ELF-1 (cell line): Measurements from ENCODE around the gene APRT.
A peak's percentile ranks its signal among the peaks of the same experiment; 100 is the strongest.

ENCODE experiments used
- DNase-seq: peaks from one replicate; pipeline ENCODE4 v3.0.0-alpha.2; 2016; ENCODE audit warnings: low read depth, low spot score

Gene APRT

DNA sequence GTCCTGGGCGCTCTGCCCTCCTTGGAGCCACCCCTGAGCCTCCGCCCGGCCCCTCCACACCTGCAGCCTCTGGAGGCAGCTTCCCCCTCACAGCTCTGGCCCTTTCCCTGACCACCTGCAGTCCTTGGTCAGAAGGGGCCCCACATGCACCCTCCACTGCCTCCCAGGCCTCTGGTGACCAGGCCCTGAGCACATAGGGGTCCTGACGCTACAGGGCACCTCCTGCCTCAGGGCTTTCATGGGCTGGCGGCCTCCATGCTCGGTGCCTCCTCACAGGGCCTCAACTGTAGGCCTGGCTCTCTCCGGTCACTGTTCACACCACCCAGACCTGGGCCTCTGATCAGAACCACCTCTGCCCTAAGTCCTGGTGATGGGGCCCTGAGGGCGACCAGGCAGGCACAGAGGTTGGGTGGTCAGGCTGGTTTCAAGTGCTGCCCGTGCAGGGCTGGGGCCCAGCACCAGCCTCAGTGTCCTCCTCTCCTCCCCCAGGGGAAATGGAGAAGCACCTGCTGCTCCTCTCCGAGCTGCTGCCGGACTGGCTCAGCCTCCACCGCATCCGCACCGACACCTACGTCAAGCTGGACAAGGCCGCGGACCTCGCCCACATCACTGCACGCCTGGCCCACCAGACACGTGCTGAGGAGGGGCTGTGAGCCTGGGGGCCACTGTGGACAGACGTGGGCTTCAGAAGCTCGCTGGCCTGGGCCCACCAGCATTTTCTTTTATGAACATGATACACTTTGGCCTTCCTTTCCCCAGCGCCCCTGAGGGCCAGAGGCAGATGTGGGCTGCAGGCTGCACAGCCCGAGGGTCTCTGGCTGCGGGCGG, 3.9 kb downstream of the APRT start:
- DNase-seq = no peak

DNA sequence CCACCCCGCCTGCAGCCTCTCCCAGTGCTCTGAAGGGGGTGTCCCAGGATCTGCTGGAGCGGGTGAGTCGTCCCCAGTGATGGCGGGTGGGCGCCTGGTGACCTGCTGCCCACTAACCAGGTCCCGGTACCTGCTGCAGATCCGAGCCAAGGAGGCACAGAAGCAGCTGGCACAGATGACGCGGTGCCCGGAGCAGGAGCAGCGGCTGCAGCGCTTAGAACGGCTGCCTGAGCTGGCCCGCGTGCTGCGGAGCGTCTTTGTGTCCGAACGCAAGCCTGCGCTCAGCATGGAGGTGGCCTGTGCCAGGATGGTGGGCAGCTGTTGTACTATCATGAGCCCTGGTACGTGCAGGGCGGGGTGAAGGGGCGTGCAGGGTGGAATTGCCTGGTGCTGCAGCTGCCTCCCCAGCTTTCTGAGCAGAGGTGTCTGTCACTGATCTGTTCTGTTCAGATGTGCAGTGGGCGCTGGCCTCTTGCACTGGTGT, 4.5 kb downstream of the APRT start:
- no peak for DNase-seq

DNA sequence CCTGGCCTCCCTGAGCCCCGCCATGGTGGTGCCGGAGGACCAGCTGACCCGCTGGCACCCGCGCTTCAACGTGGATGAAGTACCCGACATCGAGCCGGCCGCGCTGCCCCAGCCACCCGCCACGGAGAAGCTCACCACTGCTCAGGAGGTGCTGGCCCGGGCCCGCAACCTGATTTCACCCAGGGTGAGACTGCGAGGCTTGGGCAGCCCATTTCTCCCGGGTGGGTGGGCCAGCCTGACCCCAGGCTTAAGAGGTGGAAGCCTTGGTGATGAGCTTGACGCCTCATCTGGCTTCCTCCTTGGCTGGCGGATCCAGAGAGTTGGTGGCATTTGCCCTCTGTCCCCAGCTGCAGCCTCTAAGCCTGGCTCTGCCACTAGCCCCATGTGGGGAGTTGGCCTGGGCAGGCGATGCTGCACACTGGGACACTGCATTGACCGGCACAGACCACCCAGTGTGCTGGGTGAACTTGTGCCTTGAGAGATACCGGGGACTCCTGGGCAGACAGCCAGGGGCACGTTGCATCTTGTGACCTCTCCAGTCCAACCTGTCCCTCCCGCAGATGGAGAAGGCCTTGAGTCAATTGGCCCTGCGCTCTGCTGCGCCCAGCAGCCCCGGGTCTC, 5.1 kb downstream of the APRT start:
- no peak for DNase-seq

DNA sequence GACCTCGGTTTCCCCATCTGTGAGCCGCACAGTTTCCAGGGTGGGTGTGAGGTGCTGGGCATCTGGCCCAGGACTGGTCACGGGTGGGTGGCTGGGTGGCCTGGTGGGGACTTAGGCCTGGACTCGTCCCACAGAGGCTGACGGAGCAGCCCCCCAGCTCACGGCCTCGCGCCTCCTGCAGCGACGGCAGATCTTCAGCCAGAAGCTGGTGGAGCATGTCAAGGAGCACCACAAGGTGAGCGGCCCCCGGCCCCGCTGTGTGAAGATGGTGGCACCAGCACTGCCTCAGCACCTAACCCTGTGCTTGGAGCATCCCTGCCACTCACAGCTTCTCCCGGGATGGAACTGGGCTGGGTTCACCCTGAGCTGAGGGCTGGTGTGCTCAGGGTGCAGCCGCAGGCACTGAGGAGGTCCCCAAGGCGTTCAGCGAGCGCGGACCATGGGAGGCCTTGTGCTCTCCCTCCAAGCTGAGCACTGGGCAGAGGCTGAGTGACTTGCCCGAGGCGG, 5.8 kb downstream of the APRT start:
- DNase-seq = no peak

DNA sequence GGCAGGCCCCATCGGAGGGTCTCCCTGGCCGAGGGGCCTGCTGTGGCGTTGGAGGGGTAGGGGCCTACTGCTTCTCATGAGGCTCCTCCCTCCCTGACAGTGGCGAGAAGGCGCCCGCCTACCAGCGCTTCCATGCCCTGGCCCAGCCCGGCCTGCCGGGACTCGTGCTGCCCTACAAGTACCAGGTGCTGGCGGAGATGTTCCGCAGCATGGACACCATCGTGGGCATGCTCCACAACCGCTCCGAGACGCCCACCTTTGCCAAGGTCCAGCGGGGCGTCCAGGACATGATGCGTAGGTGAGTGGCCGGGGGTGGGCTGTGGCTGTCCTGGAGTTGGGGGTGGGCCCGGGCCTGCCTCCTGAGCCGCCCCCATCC, 6.4 kb downstream of the APRT start:
- DNase-seq = no peak

DNA sequence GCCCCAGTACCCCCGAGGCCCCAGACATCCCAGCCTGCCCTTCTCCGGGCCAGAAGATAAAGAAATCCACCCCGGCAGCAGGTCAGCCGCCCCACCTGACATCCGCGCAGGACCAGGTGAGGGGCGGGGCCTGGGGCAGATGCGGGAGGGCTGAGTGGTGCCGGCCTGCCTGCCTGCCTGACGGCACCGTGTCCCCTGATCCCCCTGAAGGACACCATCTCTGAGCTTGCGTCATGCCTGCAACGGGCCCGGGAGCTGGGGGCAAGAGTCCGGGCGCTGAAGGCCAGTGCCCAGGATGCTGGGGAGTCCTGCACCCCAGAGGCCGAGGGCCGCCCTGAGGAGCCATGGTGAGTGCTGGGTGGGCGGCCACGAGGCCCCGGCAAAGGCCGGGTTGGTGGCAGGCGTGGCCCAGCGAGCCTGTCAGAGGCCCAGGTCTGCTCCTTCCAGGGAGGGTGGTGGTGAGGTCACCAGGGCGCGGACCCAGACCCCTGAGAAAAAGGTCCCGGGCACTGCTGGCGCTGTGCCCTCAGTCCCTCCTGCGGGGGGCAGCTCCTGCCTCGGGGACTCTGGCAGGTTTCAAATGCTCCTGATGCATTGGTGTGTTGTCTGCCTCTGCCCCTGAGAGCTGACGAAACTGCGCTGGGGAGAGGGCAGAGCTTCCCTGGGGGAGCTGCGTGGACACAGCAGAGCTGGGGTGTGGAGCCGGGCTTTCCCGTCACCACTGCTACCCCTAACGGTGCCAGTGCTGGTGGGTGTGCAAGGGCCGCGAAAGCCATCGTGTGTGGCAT, 7.0 kb downstream of the APRT start:
- DNase-seq = no peak

DNA sequence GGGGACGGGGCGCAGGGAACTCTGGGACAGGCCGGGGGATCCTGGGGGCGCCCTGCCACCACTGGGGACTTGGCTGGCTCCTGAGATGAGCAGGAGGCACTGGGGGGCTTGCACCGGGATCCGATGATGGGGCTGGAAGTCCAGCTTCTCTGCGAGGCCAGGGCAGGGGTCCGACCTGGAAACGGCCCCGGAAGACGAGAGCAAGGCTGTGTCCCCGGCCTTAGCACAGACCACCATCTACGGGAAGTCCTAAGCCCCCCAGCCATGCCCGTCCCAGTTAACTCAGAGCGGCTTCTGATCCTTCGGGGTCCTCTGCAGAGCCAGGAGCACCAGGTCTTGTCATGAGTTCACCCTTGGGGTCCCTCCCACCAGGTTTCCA, 7.6 kb downstream of the APRT start:
- no peak for DNase-seq

DNA sequence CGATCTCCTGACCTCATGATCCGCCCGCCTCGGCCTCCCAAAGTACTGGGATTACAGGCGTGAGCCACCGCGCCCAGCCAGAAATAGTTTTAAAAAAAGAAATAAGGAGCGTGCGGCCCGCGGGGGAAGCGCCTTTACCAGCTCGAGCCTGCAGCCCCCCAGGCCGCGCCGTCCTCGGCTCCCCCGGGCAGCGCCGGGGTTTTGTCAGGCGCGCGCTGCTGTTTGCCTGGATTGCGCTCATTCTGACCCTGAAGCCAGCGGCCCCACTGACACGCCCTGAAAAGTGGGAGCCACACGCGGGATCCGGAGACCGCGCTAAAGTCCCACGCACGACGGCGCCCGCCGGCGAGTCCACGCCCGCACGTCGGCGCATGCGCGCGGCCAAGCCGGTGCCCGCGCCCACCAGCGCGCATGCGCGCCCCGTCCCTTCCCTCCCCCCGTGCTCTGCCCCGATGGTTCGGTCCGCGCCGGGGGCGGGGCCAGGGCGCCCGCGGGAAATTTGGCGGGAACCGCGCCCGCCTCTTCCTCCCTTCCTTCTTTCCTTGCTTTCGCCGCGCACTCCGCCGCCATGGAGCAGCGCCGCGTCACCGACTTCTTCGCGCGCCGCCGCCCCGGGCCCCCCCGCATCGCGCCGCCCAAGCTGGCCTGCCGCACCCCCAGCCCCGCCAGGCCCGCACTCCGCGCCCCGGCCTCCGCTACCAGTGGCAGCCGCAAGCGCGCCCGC, 8.3 kb downstream of the APRT start, which contains the start of gene CDT1:
Gene CDT1 (plus strand): TSS at position 526 of the 724 bp plus-strand sequence. CDS start 43 bp downstream, at position 569.
- peak; percentile 82 for DNase-seq

DNA sequence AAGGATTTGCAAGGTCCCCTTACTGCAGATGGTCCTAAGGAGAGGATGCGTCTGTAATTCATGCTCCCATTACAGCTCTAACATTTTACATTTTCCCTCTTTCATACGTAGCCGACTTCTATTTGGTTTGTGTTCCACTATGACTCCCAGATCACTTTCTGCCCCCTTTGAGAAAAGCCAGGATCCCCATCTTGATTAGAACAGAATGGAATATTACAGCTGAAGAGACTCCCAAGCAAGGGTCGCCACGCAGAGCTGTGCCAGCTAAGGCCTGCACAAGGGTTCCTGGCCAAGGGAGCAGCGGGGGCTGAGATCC, 11.5 kb downstream of the APRT start:
- no peak for DNase-seq

DNA sequence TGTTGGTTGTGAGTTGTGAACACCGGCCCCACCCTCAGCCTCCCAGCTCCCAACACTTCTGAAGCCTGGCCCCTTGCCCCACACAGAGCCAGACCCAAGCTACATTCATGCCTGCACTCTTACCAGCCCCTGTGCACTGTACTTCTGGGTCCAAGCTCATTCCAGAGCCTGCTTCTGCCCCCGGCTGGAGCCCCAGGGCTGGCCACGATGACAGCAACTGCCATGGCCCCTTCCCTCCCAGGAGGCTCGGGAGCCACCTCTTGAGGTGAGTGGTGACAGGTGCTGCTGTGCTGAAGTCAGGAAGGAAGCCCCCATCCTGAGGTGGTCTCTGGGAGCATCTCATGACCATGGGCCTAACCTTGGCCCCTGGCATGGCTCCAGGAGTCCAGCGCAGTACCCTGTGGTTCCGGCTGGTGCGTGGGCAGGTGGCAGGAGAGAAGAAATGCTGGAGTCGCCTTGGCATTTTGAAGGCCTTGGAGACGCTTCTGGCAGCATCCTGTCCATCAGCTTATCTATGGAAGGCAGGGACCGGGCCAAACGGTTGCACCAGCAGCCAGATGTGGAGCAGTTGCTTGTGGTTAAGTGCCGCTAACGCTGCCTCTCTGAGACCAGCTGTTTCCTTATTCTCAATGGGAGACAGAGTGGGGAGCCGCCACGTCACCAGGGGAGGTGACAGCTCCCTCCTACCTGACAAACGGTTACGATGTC, 12.0 kb downstream of the APRT start:
- DNase-seq = no peak

DNA sequence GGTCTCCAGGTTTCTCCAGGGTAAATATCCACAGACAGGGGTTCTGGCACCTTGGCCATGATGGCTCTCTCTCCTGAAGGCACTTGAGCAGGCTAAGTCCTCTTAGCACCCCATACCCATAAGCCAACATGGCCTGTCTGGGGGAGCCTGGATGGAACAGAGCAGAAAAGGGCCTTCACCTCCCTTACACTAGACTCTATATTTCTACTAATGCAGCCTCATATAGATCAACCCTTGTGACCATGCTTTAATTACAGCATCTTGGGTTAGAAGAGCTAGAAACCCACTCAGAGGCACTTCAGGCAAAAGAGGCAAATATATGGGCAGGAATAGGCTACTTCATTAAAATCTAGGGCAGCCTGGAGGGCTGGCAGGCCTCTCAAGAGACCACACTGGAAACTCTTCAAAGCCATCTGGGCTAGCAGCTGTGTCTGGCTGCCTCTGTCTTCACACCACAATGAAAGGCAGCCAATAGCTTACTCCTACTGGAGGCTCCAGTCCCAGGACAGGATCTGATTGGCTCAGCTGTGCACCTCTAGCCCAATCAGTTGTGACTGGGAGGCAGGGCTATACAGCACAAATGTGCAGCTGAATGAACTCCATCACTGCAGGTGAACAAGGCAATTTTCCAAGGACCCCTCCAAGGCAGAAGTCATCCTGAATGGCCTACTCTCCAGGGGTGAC, 12.8 kb downstream of the APRT start:
- no peak for DNase-seq

DNA sequence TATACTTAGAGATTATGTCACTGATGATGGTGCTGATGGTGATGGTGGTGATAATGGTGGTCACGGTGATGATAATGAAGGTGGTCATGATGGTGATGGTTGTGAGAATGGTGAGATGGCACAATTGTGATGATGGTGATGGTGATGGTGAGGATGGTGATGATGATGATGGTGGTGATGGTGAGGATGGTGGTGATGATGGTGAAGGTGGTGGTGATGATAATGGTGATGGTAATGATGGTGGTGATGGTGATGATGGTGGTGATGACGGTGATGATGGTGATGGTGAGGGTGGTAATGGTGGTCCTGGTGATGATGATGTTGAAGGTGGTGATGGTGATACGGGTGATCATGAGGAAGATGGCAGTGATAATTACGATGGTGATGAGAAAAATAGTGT, 13.7 kb downstream of the APRT start:
- no peak for DNase-seq

DNA sequence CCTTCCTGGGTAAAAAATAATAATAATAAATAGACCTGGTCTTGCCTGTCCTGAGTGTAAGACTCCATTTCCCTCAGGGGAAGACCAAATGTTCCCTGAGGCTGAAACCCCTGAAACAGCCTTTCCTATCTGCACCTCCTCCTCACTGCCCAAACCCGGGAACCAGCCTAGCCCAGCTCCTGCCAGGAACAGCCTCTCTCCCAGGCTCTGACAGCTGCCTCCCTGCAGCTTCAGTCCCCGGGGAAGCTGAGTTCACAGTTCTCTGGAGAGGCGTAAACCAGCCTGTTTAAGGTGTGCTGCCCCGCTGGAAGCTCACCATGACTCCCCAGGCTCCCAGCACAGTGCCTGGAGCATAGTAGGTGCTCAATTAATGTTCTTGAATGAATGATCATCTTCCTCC, 15.4 kb downstream of the APRT start:
- no peak for DNase-seq

DNA sequence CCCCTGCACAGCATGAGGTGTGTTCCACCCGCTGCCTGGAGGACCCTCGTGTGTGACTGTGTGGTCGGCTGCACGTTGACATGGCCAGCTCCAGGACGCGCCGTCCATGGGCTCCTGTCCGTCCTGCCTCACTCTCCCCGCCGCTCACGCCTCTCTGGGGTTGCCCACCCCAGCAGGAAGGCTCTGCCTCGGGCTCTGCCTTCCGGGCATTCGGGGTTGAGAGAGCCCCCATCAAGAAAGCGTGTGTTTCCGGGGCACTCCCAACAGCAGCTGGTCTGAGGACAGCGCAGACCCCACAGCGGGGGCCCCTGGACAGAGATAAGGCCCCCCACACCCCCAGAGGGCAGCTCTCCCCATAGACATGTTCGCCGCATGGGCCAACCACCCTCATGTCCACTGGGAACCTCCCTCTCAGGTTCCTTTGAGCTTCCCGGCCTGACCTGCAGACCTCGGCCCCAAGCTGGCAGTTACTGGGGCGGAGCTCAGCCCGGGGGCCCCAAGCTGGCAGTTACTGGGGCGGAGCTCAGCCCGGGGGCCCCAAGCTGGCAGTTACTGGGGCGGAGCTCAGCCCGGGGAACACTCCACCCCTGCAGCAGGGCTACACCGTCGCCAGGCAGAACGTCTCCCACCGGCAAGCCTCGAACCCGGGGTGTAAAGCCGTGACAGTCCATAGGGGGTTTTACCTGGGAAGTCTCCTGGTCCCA, 18.3 kb downstream of the APRT start:
- no peak for DNase-seq

DNA sequence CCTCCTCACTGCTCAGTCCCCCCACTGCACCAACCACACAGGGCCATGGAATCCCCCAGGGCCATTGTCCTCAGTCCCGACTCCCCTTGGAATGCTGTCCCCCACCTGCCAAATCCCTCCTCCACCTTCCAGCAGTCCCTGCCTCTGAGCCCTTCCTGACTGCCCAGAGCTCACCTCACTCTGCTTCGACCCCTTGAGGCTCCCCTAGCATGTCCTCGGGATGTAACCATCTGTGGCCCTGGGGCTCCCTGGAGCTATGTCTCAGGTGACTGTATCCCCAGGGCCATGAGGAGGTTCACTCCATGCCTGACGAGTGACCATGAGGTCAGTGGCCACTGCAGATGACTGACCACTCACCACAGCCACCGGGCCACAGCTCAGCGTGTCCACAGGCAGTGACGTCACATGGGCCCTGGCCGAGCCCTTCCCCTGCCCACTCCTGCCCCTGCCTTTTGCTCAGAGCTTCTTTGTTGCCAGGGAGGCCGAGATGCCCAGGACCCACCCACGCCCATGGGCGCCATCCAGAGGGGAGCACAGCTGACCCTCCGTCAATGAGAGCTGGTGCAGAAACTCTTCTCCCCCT, 19.0 kb downstream of the APRT start:
- DNase-seq = no peak

DNA sequence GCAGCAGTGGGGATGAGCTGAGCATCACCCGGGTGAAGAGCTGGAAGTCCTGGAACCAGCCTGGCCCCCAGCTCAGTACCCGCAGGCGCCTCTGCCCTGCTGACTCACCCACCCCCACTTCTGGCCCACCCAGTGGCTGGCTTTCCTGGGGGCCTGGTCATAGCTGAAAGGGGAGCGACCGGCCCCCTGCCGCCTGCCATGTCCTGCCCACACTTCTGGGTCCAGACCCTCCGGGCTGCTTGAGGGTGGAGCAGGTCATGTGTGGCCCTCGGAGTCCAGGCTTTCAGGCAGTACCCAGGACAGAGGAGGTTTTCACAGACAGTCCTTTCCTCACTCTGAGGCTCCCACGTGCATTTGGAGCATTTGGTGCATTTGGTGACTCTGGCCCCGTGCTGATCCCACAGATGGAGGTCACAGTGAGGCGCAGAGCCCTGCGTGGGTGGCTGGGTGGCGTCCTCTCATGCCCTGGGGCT, 19.6 kb downstream of the APRT start:
- DNase-seq = no peak

DNA sequence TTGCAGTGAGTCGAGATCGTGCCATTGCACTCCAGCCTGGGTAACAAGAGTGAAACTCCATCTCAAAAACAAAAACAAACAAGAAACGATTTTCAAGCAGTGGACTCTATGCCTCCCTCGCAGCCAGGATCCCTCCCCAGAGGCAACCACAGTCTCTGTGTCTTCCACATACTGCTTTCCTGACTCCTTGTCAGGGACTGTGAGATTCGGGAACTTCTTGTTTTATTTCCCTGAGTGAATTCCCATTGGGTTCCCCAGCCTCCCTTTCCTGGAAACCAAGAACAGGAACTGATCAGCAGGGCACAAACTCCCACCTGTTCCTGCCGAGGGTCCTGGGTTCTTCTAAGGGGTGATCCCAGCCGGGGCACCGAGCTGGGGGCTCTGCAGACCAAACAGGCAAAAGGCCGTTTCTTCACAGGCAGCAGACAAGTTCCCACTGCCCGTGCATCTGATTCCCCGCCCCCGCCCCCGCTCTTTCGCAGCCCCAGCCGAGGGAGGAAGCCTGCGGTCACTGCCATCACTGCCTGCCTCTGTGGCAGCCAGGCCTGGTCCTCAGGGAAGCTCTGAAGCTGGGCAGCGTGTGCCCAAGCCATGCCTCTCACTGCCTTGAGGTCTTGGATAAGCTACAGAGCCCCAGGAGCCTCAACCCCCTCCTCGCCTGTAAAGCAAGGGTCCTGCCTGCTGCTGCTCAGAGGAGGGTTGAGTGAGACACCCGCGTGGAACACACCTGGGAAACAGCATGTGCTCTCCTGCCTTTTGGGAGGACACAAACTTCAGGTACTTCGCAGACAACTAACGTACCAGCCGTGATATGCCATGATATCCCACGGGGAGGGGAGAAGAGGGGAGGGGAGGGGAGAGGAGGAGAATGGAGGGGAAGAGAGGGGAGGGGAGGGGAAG, 21.2 kb downstream of the APRT start:
- DNase-seq = no peak

DNA sequence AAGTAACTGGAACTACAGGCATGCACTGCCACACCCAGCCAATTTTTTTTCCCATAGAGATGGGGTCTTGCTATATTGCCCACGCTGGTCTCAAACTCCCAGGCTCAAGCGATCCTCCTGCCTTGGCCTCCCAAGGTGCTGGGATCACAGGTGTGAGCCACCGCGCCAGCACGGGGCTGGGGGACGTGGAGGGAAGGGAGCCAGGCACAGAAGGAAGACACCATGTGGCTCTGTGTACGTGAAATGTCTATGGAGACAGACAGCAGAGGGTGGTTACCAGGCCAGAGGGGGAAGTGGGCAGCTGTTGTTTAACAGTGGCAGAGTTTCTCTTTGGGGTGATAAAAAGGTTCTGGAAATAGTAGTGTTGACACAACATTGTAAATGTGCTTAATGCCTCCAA, 22.1 kb downstream of the APRT start:
- no peak for DNase-seq
